Measurements from ENCODE around the gene DIAPH3.

Gene DIAPH3

DNA sequence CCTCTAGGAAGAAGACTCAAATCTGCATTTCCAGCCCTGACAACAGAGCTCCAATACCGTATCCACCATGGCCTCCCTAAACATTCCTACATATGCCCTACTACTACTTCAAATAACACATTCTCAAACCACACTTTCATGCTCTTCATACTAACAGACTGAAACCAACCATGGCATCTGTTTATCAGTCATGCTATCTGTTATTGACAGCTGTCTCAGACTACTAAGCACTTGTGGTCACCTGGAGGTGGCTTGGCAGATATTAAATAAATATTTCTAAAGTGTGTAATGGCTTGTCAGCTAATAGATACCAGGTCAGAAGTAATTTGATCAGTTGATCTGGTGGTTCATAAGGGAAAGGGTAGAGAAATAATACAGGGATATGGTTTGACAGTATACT, 489.1 kb downstream of the DIAPH3 start:
- no peak for DNase-seq (ENCODE audit: low read depth, low spot score)

DNA sequence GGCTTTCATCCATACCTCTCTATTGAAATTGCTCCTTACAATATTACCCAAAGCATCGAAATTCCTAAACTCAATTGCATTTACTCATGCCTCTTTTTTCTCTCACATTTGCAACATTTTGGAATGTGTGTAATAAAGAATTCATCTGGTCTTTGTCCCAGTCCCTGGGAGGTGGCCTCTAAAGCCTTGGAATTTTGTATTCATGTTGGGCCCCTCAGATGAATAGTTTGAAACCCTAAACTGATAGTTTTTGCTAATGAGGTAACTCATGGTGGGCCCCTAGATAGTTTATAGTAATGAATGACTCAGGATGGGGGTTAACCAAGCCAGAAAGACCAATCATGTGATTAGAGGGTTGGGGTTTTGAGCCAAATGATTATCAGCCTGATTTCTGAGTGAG, 490.4 kb downstream of the DIAPH3 start:
- no peak for DNase-seq (ENCODE audit: low read depth, low spot score)

DNA sequence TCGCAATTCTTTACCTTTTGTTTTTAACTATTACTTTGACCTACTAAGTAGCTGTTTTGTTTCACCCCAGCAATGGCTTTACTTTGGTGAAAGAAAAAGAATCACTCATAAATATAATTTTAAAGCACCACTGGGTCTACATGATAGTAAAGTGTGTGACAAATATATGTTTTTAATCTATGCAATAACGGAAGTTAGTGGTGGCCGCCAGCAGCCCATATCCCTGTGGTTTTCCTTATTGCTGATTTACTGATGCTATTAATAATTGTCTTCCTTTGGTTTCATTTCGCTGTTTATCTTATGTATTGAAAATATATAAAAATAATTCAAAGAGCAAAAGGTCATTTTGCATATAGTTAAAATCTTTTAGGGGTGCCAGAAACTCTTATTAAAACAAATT, 491.3 kb downstream of the DIAPH3 start:
- DNase-seq (ENCODE audit: low read depth, low spot score): no peak

DNA sequence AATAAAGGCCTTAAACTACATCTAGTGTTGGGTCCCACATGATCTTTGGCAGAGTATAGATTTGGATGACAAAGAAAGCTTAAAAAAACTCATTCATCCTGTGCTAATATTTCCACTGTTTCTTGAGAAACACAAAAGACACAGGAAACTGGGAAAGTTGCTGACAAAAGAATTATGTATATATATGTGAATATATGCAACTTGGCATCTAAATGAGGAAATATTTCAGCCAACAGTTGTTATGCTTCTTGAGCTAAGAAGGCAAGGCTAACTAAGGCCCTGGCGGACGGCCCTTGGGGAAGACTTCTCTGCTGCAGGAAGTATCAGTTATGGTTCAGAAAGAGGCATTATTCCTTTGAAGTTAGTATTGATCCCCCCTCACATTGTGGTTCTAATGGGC, 491.8 kb downstream of the DIAPH3 start:
- no peak for DNase-seq (ENCODE audit: low read depth, low spot score)

DNA sequence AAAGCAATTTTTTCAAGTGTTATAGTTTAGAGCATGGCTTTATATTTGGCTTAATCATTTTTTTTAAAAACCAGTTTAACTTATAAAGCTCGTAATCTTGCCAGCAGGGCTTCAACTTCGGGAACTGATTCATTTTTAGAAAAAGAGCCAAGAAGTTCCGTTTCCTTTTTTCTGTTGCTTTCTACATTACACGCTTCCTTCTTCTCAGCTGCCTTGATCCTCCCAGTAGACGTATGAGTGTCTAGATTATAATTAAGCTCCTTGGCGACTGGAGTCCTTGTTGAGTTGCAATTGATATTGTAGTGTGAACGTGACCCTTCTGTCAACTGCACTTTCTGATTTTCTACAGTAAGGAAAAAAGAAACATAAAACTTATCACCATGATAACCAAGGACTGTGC, 497.2 kb downstream of the DIAPH3 start:
- DNase-seq (ENCODE audit: low read depth, low spot score): no peak

DNA sequence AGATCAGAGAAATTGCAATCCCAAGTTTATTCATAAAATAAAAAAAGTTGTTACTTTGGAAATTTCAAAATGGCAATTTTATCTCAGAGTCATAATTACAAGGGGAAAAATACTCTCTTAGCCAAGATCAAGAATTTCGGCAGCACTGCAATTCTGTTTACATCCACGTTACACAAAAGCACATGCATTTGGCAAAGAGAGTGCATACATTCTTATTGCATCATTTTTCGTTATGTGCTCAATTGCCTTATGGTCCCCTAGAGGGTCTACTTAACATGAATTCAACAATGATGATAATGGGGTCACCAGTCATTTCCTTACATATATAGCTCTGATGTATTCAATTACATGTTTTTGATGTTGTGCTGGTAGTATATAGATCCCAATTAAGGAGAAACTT, 498.0 kb downstream of the DIAPH3 start:
- DNase-seq (ENCODE audit: low read depth, low spot score): no peak

DNA sequence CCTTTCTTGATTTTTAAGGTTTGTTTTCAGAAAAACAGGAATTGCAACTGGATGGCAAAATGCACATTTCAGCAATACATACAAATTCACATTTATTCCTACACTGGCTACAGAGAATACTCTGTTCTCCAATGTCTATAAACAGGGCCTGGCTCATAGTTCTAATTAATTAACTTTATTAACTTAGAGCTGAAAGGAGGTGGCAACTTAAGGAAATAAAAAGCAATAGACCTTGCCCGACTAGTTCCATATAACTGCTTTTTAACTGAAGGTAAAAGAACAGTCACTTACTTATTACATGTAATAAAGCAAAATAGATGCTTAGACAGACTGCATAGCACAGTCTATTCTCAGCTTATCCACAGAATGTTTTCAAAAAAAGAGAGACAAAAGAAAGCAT, 498.5 kb downstream of the DIAPH3 start:
- DNase-seq (ENCODE audit: low read depth, low spot score): no peak

DNA sequence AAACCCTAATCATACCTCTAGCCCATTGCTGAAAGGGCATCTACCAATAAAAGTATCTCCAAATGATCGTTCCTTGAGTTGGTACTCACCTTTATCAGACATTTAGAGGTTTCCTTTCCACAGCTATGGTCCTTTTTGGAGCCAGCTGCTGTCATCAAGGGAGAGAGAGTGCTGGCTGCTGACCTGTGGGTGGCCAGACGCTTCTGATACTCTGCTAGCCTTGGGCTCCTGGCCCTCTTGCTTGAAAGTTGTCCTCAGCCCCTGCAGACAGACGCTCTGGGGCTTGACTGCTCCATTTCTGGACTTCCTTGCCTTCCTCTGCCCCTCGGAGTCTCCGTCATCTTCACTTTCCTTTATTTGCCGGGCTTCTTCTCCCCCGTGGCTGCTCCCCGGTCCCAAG, 499.1 kb downstream of the DIAPH3 start:
- DNase-seq (ENCODE audit: low read depth, low spot score): no peak

DNA sequence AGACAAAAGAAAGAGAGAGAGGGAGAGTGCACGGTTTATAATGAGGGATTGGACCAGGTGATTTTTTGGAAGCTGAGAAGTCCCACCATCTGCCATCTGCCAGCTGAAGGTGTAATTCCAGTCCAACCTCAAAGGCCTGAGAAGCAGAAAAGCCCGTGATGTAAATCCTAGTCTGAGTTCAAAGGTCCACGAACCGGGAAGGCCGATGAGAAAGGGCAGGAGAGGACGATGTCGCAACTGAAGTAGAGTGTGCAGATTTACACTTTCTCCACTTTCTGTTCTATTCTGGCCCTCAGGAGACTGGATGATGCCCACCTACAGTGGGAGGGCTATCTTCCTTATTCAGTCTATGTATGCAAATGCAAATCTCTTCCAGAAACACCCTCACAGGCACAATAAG, 500.0 kb downstream of the DIAPH3 start:
- DNase-seq (ENCODE audit: low read depth, low spot score): no peak

DNA sequence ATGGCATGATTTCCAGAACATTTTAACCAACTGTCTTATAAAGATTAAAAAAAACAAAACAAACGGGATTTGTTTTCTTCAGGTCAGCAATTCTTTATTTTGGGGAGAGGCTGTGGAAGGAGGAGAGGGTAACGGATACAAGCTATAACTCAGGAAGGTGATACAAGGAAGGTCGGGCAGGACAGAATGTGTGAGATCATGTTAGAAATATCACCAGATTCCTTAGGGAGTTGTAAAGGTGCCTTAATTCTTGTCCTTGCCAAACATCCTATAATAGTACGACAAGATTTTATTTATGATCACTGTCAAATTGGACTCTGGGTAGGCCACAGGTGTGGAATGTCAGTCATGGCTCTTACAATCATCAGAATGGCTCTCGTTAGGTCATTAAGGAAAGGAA, 503.1 kb downstream of the DIAPH3 start:
- DNase-seq (ENCODE audit: low read depth, low spot score): no peak

DNA sequence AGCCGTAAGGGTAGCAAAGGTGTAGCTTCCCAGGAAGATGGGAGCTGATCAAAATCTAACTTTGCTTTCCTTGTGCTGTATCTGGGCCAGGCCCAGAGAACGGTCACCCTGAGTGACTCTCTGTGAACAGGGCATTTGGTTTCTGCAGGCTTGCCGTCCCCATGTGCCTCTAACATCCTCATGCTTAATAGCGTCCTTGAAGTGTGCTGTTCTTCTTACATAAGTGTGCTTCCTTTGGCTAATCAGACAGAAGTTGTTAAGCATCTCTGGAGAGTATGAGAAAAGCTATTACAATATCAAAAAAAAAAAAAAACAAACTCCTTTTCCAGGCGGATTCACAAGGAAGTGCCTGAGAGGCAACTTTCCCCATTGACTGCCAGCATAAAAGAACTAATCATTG, 503.7 kb downstream of the DIAPH3 start:
- DNase-seq (ENCODE audit: low read depth, low spot score): no peak

DNA sequence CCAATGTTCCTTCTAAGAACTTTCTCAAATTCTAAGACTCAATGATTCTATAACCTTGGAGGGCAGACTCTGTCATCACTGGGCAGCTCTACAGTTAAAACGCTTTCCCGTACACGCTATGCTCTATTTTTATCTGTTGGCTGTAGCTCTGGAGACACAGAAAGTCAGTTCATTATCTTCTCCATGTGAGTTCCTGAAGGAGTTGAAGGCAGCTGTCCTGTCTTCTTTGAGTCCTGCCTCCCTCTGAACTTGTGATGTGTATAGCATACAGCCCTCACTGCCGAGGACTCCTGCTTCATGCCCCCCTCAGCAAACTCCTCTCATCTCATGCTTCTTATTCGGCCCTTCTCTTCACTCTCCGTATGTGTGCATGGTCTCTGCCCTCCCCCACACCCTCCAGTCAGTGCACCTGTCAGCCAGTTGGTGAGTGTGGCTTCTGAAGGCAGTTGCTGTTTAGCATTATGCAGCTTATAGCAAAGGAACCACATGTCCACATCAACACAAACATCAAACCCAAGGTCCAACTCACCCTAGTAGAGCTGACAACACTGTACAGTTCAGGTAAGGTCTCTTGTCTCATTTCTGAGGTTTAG, 504.9 kb downstream of the DIAPH3 start:
- DNase-seq (ENCODE audit: low read depth, low spot score): no peak

DNA sequence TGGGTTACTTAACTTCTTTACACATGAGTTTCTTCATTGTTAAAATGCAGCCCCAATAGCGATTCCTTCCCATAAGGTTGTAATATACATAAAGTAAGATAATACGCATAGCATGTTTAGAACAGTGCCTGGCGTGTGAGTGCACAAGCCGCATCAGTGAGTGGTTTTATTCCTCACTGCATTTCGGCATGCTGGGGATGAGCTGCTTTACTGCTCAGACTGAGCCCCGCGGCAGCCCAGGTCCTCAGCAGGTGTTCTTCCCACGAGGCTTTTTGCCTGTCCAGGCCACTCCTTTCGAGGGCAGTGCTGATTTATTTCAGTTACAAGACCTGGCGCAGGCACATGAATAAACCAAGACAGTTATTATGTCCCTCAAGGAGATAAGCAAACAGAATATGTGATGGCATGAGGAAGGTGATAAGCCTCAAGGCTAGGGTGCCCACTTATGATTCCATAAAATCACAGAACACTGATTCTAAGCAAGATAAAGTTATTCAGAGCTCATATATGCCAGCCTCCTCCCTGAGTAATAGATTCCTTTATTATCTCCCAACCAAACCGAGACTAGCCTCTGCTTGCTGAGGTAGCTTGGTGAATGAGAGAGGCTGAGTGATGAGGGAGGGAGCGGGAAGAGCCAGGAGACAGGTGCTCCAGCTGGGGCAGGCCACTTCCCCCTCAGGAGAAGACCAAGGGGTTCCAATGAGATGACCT, 505.5 kb downstream of the DIAPH3 start:
- DNase-seq (ENCODE audit: low read depth, low spot score): no peak

DNA sequence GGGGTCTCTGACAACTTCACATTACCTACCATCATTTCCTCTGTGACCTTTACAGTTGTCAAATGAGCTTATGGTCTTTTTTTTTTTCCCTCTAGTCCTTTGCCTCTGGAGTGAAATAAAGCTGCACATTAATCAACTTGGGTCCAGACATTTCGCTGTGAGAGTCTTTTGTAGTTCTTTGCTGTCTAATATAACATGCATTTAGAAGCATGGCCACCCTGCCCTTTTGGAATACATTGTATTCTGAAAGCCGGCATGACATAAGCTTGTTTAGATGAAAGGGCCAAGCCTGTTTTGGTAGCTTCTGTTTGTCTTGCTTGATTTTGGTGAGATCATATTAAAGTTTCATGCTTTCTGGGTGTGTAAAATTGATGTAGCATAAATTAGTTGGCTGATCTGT, 509.8 kb downstream of the DIAPH3 start:
- no peak for DNase-seq (ENCODE audit: low read depth, low spot score)

DNA sequence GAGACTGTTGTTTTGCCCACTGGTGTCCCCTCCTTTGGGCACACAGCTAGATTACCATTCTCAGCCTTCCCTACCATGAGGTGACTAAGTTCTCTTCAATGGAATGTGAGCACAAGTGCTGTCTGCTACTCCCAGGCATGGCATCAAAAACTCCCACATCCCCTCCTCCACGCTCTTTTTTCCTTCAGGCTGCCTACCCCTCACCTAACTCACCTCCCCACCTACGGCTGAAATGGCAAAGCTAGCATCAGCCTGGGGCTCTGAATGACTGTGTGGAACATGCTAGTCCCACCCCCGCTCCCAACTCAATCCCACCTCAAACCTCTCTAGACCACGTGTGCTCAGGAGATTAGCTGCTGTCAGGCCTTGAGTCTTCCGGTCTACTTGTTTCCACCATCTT, 512.2 kb downstream of the DIAPH3 start:
- DNase-seq (ENCODE audit: low read depth, low spot score): no peak

DNA sequence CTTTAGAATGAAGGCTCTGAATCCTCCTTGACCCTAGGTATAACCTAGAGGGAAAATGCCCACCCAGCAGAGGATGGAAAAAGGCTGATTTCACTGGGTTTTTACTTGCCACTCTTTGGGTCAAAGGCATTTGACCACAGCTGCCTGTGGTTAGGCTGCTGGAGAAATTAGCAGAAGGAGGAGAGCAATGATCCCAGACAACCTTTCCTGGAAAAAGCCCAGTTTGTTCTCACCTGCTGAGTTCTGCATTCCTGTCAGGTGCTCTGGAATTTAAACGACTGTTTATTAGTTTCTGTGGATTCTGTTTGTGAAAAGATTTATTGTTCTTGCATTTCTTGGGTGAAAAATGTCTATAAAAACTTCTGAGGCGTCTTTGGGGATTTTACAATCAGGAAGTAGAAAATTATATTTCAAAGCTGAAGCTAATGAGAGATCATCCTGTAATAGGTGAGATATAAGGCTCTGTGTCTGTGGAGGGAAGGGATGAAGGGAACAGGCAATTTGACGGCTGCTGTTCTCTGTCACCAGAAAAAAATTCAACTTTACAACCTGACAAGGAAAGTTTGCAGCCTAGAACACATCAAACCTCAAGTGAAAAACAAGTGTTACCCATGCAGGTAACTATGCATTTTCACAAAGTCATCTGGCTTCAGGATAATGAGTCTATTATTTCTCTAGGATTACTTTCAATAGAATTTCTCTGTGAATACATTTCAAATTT, 519.7 kb downstream of the DIAPH3 start:
- no peak for DNase-seq (ENCODE audit: low read depth, low spot score)

DNA sequence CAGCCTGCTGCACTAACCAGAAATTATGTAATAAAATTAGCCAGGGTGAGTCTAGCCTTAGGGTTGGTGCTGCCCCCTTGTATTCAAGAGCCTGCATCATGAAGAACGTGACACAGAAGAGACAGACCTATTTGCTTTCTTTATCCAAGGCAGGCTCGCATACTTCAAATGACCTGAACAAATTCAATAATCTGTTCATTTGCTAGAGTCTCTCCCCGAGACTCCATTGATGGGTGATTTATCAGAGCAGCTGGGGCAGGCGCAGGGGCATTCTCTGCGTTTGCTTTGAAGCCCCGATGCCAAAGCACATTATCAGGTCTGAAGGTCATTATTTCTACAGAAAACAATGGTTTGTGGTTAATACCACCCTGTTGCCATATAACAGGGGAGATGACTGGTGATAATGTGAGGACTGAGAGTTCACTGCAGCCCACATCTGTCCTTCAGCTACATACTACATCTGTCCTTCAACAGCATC, 520.3 kb downstream of the DIAPH3 start:
- DNase-seq (ENCODE audit: low read depth, low spot score): no peak

DNA sequence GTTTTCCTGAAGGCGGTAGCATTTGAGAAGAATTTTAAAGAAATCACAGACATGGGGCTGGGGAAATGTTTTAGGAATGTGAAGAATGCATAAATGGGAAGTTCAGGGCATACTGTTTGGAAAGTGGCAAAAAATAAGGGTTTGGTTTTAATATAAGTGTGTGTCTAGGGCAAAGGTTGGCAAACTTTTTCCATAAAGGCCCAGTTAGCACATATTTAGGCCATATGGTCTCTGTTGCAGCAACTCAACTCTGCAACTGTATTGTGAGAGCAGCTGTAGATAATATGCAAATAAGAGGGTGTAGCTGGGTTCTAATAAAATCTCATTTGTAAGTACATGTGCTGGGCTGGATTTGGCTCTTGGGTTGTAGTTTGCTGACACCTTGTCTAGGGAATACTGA, 521.9 kb downstream of the DIAPH3 start:
- DNase-seq (ENCODE audit: low read depth, low spot score): no peak

DNA sequence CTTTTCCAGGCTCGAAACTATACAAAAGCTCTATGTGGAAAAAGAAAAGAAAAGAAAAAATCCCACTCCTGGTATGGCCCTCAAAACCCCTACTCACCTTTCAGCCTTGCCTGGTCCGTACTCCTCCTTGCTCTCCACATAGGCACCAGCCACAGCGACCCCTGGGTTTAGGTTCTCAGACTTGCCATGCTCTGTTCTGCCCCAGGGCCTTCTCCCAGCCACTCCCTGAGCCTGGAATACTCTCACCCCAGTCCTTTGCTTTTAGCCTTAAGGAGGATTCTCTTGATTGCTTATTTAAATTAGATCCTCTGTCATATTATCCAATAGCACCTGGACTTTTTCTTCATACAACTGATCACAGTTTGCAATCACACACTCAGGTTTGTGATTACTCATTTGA, 522.5 kb downstream of the DIAPH3 start:
- no peak for DNase-seq (ENCODE audit: low read depth, low spot score)

DNA sequence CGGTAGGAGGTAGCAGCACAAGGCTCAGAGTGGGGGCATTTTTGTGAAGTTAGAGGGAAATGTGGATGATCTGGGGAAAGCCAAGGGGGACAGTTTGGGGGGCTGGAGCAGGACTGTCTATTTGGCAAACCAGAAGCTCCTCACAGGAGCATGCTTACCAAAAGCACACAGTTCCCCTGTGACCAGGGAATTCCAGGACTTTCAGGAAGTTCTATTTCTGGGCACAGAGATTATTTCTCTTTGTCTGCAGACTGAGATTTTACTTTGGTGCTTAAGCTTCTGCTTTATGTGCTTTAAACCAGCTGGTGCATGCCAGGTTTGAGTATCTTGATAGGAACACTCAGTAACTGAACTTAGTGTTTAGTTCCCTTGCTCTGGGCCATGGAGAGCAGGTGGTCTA, 525.3 kb downstream of the DIAPH3 start:
- DNase-seq (ENCODE audit: low read depth, low spot score): no peak

DNA sequence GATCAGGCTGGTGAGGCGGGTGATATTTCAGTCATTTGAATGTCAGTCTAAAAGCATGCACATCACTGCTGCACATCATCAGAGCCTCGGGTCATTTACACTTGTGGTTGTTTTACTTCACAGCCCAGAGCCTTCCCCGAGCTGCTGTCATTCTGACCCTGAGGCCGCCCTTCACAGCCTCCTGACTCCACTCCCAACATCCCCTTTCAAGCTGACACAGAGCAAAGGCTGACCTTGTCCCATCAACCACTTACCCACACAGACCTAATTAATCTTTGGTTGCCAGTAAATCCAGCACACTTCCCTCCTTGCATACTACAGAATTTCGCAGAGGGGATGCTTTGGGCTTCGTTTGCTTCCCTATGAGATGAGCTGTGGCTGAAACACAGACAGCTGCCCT, 528.1 kb downstream of the DIAPH3 start:
- no peak for DNase-seq (ENCODE audit: low read depth, low spot score)

DNA sequence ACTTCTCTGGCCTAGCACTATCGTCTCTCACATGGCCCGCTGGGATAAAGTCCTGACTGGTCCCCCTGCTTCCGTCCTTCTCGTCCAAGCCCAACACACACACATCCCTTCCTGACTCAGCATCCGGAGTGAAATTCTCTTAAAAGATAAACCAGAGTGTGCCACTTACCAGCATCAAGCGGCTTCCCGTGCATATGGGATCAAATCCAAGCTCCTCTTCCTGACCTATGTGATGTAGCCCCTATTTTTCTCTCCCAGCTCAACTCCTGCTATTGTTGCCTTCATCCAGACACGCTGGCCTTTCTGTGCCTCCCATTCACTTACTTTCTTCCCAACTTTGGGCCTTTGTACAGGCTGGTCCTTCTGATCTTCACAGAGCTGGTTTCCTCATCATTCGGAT, 530.4 kb downstream of the DIAPH3 start:
- no peak for DNase-seq (ENCODE audit: low read depth, low spot score)

DNA sequence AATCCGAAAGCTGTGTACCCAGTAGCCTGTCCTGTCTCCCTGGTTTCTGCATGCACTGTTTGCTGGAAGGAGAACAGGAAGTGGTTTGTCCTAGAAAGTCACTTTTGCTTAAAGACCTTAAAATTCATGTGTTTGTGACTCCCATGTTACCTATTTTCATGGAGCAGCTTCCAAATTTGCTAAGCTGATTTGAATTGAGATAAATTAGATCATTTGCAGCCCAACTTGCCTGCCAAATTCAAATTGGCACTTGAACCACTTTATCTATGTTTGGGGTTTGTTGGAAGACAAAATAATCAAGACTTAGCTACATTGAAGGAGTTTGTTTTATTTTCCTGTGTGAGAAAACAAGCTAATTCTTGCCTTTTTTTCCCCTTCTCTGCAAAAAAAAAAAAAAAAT, 532.5 kb downstream of the DIAPH3 start:
- DNase-seq (ENCODE audit: low read depth, low spot score): no peak

All from smooth muscle cell of the brain vasculature (primary cell).